HG03025 (cell line): Measurements from ENCODE around the gene MSTN.
"Not testable (repeated sequence)": the region's sequence is repeated elsewhere in the genome, so short reads cannot be mapped to it uniquely, and the experiment has no call there.

Experiments
- ATAC-seq: cut with Tn5 transposase; IDR thresholded peaks from one replicate; pipeline ENCODE4 v1.9.1; 2021; ENCODE audit warnings: mild to moderate bottlenecking, moderate library complexity; ENCODE audit not compliant: unreplicated experiment, low FRiP score

Gene MSTN

DNA sequence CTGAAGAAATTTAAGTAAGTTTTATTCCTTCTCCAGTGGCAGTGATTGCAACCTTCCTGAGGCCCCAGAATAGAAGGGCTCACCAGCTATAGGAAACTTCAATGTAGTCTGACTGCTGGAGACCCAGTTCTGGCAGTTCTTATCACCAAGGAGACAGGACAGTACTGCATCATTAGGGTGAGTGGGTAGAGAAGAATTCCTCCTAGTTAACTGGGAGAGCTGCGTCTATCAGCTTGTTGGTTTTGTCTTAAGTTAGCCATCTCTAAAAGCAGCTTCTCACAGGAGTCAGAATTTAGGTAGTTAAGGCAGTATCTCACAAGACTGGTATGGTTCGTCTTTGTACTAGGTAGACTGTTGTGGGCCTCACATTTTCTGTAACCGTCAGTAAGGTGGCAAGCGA, 3.3 kb upstream of the MSTN start:
- no peak for ATAC-seq

DNA sequence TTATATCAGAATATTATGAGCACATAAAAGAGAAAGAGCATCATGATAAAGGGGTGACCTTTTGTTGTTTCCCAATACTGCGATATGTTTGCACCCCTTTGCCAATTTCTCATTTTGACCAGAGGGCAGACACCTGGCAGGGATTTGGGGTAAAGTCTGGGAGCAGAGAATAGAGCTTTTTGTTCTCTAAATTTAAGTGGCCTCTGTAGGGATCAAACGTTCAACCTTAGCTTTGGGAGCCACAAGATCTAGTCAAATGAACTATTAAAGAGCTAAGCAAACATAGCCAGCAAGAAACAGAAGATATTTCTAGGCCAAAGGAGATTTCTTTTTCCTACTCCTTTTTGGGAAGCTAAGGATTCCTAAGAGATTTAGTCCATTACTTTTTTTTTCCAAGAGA, 1.1 kb upstream of the MSTN start:
- ATAC-seq: no peak

GRCh38 chr2:190062053-190062452, 476 bp downstream of the MSTN start:
- no peak for ATAC-seq

DNA sequence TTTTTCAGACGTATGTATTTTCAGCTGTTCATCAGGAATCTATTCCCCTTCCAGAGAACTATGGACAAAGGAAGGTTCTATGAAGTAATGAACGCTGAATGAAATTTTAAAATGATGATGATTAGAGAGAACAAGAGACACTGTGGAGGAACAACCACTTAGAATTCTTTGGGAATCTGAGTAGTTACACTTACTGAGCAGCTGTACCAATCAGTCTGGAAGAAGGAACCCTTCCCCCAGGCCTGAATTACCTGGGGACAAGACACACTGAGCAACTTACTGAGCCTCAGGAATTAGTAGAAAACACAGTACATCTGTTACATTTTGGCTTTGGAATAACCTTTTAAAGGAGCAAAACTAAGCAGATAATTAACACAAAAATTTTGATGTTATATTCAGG, 1.9 kb downstream of the MSTN start:
- ATAC-seq: no peak

GRCh38 chr2:190060019-190060418, 2.5 kb downstream of the MSTN start:
- no peak for ATAC-seq

GRCh38 chr2:190053426-190053825, 9.1 kb downstream of the MSTN start:
- ATAC-seq: no peak

- no peak for ATAC-seq
These were observed 10.2 kb downstream of the MSTN start for GRCh38 chr2:190052307-190052706.

DNA sequence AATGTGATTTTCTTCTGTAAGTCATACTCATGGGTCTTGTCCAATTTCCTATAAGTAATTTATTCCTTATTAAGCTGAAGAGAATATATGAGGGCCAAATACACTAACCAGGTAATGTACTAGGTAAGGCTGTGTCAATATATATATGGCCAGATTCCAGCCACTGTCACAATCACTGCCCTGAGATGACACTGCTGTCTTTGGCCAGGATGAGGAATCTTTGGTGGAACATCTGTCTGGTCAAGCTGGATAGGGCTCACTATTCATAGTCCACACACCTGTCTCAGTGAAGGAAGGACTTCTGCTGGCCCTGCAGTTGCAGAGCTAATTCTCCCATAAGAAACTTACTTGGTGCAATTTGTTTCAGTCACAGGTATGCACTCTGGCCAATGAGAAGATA, 11.3 kb downstream of the MSTN start:
- no peak for ATAC-seq

- no peak for ATAC-seq
These were observed 12.5 kb downstream of the MSTN start for GRCh38 chr2:190050001-190050400.

DNA sequence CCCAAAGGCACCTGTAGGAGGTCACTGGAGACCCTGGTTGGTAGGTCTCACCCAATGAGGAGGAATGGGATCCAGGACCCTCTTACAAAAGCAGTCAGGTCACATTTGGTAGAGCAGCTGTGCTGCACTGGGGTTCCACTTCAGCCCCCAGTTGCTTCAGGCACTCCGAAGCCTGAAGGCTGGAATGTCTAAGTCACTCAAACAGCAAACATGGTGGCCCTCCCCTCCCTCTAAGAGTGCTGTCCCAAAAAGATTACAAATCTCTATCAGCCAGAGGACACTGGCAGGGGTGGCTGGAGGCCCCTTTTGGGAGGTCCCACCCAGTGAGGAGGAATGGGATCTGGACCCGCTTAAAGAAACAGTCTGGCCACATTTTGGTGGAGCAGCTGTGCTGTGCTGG, 17.7 kb downstream of the MSTN start:
- no peak for ATAC-seq

GRCh38 chr2:190043441-190043840, 19.1 kb downstream of the MSTN start:
- no peak for ATAC-seq

- no peak for ATAC-seq
These were observed 26.5 kb downstream of the MSTN start for GRCh38 chr2:190036071-190036470.

DNA sequence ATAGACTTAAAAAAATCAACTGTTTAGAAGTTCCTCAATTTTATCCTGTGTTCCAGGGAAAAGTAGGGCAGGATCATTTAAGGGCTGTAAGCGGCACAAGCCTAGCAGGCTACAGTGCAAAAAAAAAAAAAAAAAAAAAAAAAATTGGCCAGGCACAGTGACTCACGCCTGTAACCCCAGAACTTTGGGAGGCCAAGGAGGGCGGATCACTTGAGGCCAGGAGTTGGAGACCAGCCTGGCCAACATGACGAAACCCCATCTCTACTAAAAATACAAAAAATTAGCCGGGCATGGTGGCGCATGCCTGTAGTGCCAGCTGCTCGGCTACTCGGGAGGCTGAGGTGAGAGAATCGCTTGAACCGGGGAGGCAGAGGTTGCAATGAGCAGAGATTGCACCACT, 28.1 kb downstream of the MSTN start:
- not testable (repeated sequence) for ATAC-seq

- ATAC-seq: no peak
These were observed 30.4 kb downstream of the MSTN start for GRCh38 chr2:190031969-190032618.

DNA sequence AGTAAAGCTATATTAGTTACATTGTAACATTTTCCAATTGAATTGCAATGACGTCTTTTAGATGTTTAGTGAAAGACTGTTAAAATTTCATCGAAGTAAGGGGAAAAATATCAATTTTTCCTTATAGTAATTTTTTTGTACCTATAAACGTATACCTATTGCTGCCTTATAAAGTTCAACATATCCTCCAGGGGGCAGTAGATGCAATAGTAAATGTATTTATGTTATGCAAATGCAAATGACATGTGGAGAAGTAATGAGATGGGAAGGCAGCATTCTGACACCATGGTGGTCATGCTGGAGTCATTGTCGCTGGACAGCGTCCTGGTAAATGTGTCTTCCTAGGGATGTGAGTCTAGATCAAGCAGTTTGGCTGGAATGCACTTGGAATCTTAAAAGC, 38.7 kb downstream of the MSTN start:
- no peak for ATAC-seq

DNA sequence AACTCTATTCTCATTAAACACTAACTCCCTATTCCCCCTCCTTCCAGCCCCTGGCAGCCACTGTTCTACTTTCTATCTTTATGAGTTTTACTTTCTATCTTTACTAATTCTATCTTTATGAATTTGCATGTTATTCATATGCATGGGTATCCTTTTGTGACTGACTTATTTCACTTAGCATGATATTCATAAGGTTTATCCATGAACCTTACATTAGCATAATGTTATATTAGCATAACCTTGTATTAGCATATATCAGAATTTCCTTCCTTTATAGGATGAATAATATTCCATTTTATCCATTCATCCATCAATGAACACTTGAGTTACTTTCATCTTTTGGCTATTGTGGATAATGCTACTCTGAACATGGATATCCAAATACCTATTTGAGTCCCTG, 41.8 kb downstream of the MSTN start:
- no peak for ATAC-seq

GRCh38 chr2:190017837-190018236, 44.7 kb downstream of the MSTN start:
- ATAC-seq: no peak

DNA sequence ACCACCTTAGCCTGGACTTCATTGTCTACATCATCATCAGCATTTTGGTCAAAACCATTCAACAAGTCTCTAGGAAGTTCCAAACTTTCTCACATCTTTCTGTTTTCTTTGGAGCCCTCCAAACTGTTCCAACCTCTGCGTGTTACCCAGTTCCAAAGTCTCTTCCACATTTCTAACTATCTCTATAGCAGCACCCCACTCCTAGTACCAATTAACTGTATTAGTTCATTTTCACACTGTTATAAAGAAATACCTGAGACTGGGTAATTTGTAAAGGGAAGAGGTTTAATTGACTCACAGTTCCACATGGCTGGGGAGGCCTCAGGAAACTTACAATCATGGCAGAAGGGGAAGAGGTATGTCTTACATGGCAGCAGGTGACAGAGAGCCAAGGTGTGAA, 46.6 kb downstream of the MSTN start:
- ATAC-seq: not testable (repeated sequence)
